ENCODE data around the gene SLC38A8.

The SLC38A8 gene

GRCh38 chr16:84007965-84008364 is 34.6 kb downstream of the SLC38A8 start:
- no peak overlapping the region for H3K4me3 ChIP-seq (ENCODE audit: low read length)
- H3K9me3 ChIP-seq (ENCODE audit: low read length) = no peaks in the 10 kb centered on the region
- no peaks in the 10 kb centered on the region for H3K4me1 ChIP-seq (ENCODE audit: insufficient read depth, low read length)
- H3K36me3 ChIP-seq (ENCODE audit: insufficient read depth, low read length) = no peaks in the 10 kb centered on the region
- no peak overlapping the region for H2AFZ ChIP-seq (ENCODE audit: low read depth, low read length)
- H3K27me3 ChIP-seq (ENCODE audit: insufficient read depth, low read length) = no peaks in the 10 kb centered on the region

- Histone ChIP-seq H3K36me3 (ENCODE audit: insufficient read depth, low read length) (no peaks in the 10 kb centered on the region), H3K27me3 (ENCODE audit: insufficient read depth, low read length) (no peaks in the 10 kb centered on the region), H3K4me3 (ENCODE audit: low read length) (no peak overlapping the region), H3K4me1 (ENCODE audit: insufficient read depth, low read length) (no peaks in the 10 kb centered on the region), H3K9me3 (ENCODE audit: low read length) (no peaks in the 10 kb centered on the region), H2AFZ (ENCODE audit: low read depth, low read length) (no peak overlapping the region)
Observed at GRCh38 chr16:84007520-84007919, 35.1 kb downstream of the SLC38A8 start.

GRCh38 chr16:84005391-84005790 is 37.2 kb downstream of the SLC38A8 start:
- Histone ChIP-seq H3K36me3 (ENCODE audit: insufficient read depth, low read length) (no peaks in the 10 kb centered on the region), H3K4me3 (ENCODE audit: low read length) (no peak overlapping the region), H3K4me1 (ENCODE audit: insufficient read depth, low read length) (peaks cover 2% of the 10 kb centered on the region), H3K27me3 (ENCODE audit: insufficient read depth, low read length) (no peaks in the 10 kb centered on the region), H2AFZ (ENCODE audit: low read depth, low read length) (no peak overlapping the region), H3K9me3 (ENCODE audit: low read length) (no peaks in the 10 kb centered on the region)

- H3K4me3 ChIP-seq (ENCODE audit: low read length) = no peak overlapping the region
- H3K4me1 ChIP-seq (ENCODE audit: insufficient read depth, low read length) = peaks cover 2% of the 10 kb centered on the region
- H3K27me3 ChIP-seq (ENCODE audit: insufficient read depth, low read length) = no peaks in the 10 kb centered on the region
- H3K36me3 ChIP-seq (ENCODE audit: insufficient read depth, low read length) = no peaks in the 10 kb centered on the region
- H3K9me3 ChIP-seq (ENCODE audit: low read length) = no peaks in the 10 kb centered on the region
- H2AFZ ChIP-seq (ENCODE audit: low read depth, low read length) = no peak overlapping the region
Observed at GRCh38 chr16:84004442-84004841, 38.2 kb downstream of the SLC38A8 start.

- Histone ChIP-seq H3K9me3 (ENCODE audit: low read length) (no peaks in the 10 kb centered on the region), H3K4me3 (ENCODE audit: low read length) (no peak overlapping the region), H2AFZ (ENCODE audit: low read depth, low read length) (no peak overlapping the region), H3K4me1 (ENCODE audit: insufficient read depth, low read length) (peaks cover 2% of the 10 kb centered on the region), H3K27me3 (ENCODE audit: insufficient read depth, low read length) (no peaks in the 10 kb centered on the region), H3K36me3 (ENCODE audit: insufficient read depth, low read length) (no peaks in the 10 kb centered on the region)
Observed at GRCh38 chr16:84003038-84003437, 39.6 kb downstream of the SLC38A8 start.

GRCh38 chr16:84001726-84002125 is 40.9 kb downstream of the SLC38A8 start:
- Histone ChIP-seq H3K4me3 (ENCODE audit: low read length) (no peak overlapping the region), H3K4me1 (ENCODE audit: insufficient read depth, low read length) (peaks cover 3% of the 10 kb centered on the region), H3K27me3 (ENCODE audit: insufficient read depth, low read length) (no peaks in the 10 kb centered on the region), H2AFZ (ENCODE audit: low read depth, low read length) (no peak overlapping the region), H3K9me3 (ENCODE audit: low read length) (no peaks in the 10 kb centered on the region), H3K36me3 (ENCODE audit: insufficient read depth, low read length) (no peaks in the 10 kb centered on the region)

GRCh38 chr16:84000989-84001642 is 41.5 kb downstream of the SLC38A8 start:
- Histone ChIP-seq H3K36me3 (ENCODE audit: insufficient read depth, low read length) (no peaks in the 10 kb centered on the region), H3K4me1 (ENCODE audit: insufficient read depth, low read length) (peaks cover 10% of the 10 kb centered on the region), H3K27me3 (ENCODE audit: insufficient read depth, low read length) (no peaks in the 10 kb centered on the region), H2AFZ (ENCODE audit: low read depth, low read length) (no peak overlapping the region), H3K9me3 (ENCODE audit: low read length) (no peaks in the 10 kb centered on the region), H3K4me3 (ENCODE audit: low read length) (no peak overlapping the region)

- H3K4me3 ChIP-seq (ENCODE audit: low read length) = no peak overlapping the region
- peaks cover 38% of the 10 kb centered on the region for H3K4me1 ChIP-seq (ENCODE audit: insufficient read depth, low read length)
- no peaks in the 10 kb centered on the region for H3K27me3 ChIP-seq (ENCODE audit: insufficient read depth, low read length)
Observed at GRCh38 chr16:83998091-83998490, 44.5 kb downstream of the SLC38A8 start.

GRCh38 chr16:83996481-83997252 is 45.9 kb downstream of the SLC38A8 start:
- H3K9me3 ChIP-seq (ENCODE audit: low read length) = no peaks in the 10 kb centered on the region

More at GRCh38 chr16:83998091-83998490, 44.5 kb downstream of the SLC38A8 start:
- H3K9me3 ChIP-seq (ENCODE audit: low read length) = no peaks in the 10 kb centered on the region
- H3K36me3 ChIP-seq (ENCODE audit: insufficient read depth, low read length) = no peaks in the 10 kb centered on the region
- H2AFZ ChIP-seq (ENCODE audit: low read depth, low read length) = no peak overlapping the region

GRCh38 chr16:83995754-83996153 is 46.8 kb downstream of the SLC38A8 start:
- Histone ChIP-seq H3K27me3 (ENCODE audit: insufficient read depth, low read length) (no peaks in the 10 kb centered on the region), H3K4me1 (ENCODE audit: insufficient read depth, low read length) (peaks cover 55% of the 10 kb centered on the region), H2AFZ (ENCODE audit: low read depth, low read length) (no peak overlapping the region), H3K9me3 (ENCODE audit: low read length) (no peaks in the 10 kb centered on the region), H3K36me3 (ENCODE audit: insufficient read depth, low read length) (no peaks in the 10 kb centered on the region), H3K4me3 (ENCODE audit: low read length) (no peak overlapping the region)

More at GRCh38 chr16:83996481-83997252, 45.9 kb downstream of the SLC38A8 start:
- no peak overlapping the region for H2AFZ ChIP-seq (ENCODE audit: low read depth, low read length)
- H3K27me3 ChIP-seq (ENCODE audit: insufficient read depth, low read length) = no peaks in the 10 kb centered on the region
- peaks cover 52% of the 10 kb centered on the region for H3K4me1 ChIP-seq (ENCODE audit: insufficient read depth, low read length)
- H3K4me3 ChIP-seq (ENCODE audit: low read length) = no peak overlapping the region
- no peaks in the 10 kb centered on the region for H3K36me3 ChIP-seq (ENCODE audit: insufficient read depth, low read length)

- Histone ChIP-seq H2AFZ (ENCODE audit: low read depth, low read length) (no peak overlapping the region), H3K27me3 (ENCODE audit: insufficient read depth, low read length) (no peaks in the 10 kb centered on the region), H3K4me1 (ENCODE audit: insufficient read depth, low read length) (peaks cover 66% of the 10 kb centered on the region), H3K4me3 (ENCODE audit: low read length) (no peak overlapping the region), H3K36me3 (ENCODE audit: insufficient read depth, low read length) (no peaks in the 10 kb centered on the region), H3K9me3 (ENCODE audit: low read length) (no peaks in the 10 kb centered on the region)
Observed at GRCh38 chr16:83994703-83995102, 47.9 kb downstream of the SLC38A8 start.

- Histone ChIP-seq H2AFZ (ENCODE audit: low read depth, low read length) (no peak overlapping the region), H3K4me3 (ENCODE audit: low read length) (no peak overlapping the region), H3K4me1 (ENCODE audit: insufficient read depth, low read length) (peaks cover 72% of the 10 kb centered on the region)
Observed at GRCh38 chr16:83994087-83994486, 48.5 kb downstream of the SLC38A8 start.

GRCh38 chr16:83992624-83993023 is 50.0 kb downstream of the SLC38A8 start:
- Histone ChIP-seq H3K9me3 (ENCODE audit: low read length) (no peaks in the 10 kb centered on the region), H2AFZ (ENCODE audit: low read depth, low read length) (no peak overlapping the region), H3K4me3 (ENCODE audit: low read length) (no peak overlapping the region), H3K4me1 (ENCODE audit: insufficient read depth, low read length) (peaks cover 76% of the 10 kb centered on the region), H3K36me3 (ENCODE audit: insufficient read depth, low read length) (no peaks in the 10 kb centered on the region), H3K27me3 (ENCODE audit: insufficient read depth, low read length) (no peaks in the 10 kb centered on the region)

More at GRCh38 chr16:83994087-83994486, 48.5 kb downstream of the SLC38A8 start:
- no peaks in the 10 kb centered on the region for H3K27me3 ChIP-seq (ENCODE audit: insufficient read depth, low read length)
- H3K36me3 ChIP-seq (ENCODE audit: insufficient read depth, low read length) = no peaks in the 10 kb centered on the region
- no peaks in the 10 kb centered on the region for H3K9me3 ChIP-seq (ENCODE audit: low read length)
